MCF 10A (cell line): Measurements from ENCODE around the gene KCNH1. TPM values are rescaled to one million over a fixed set of nuclear protein-coding genes. Genes with fewer than 3 reads are reported as not detected.

Source experiments
- BruUV-seq: library from RNA; stranded (reverse); fragments of 400-500 nt; replicated peaks from 2 replicates; lab custom pipeline; 2021; lab: Mats Ljungman, UMichigan
- CTCF ChIA-PET: fragments of 300-600 bp; sonication (Branson Sonifier 250); formaldehyde crosslinking; extraction: SDS; loops from one replicate; lab custom pipeline; 2021; ENCODE audit warnings: antibody characterized with exemption, inconsistent platforms; lab: Yijun Ruan, JAX
- POLR2A ChIA-PET: fragments of 300-600, 350-650 bp; sonication (Branson Sonifier 250); formaldehyde crosslinking; extraction: SDS; loops from one replicate; lab custom pipeline; 2020; ENCODE audit warnings: antibody characterized with exemption, inconsistent platforms; lab: Yijun Ruan, JAX
- DNase-seq: peaks from one replicate; pipeline ENCODE4 v3.0.0-alpha.2; 2018; ENCODE audit not compliant: unreplicated experiment
- H3K27ac Mint-ChIP-seq: one replicate; pipeline ENCODE4 v1.8.0; 2022; ENCODE audit warnings: mild to moderate bottlenecking, low read depth, mixed read lengths; ENCODE audit not compliant: unreplicated experiment
- H3K27me3 Mint-ChIP-seq: one replicate; pipeline ENCODE4 v1.8.0; 2022; ENCODE audit warnings: mixed read lengths; ENCODE audit not compliant: insufficient read depth, unreplicated experiment
- H3K36me3 Mint-ChIP-seq: one replicate; pipeline ENCODE4 v1.8.0; 2022; ENCODE audit warnings: mild to moderate bottlenecking, moderate library complexity, mixed read lengths; ENCODE audit not compliant: insufficient read depth, unreplicated experiment
- H3K4me1 Mint-ChIP-seq: one replicate; pipeline ENCODE4 v1.8.0; 2022; ENCODE audit warnings: mixed read lengths; ENCODE audit not compliant: insufficient read depth, unreplicated experiment
- H3K4me3 Mint-ChIP-seq: one replicate; pipeline ENCODE4 v1.8.0; 2022; ENCODE audit warnings: mild to moderate bottlenecking, moderate library complexity, mixed read lengths; ENCODE audit not compliant: unreplicated experiment
- H3K9me3 Mint-ChIP-seq: one replicate; pipeline ENCODE4 v1.8.0; 2022; ENCODE audit warnings: mixed read lengths; ENCODE audit not compliant: unreplicated experiment
- intact Hi-C: fragments of 100-400 bp; cut with micrococcal nuclease; formaldehyde crosslinking; loops from 2 replicates; pipeline ENCODE4 v1.14.1; 2022
- total RNA-seq: library from RNA; stranded (reverse); gene quantifications from 2 replicates; pipeline ENCODE4 v1.2.3, GENCODE V29; 2022
- TF ChIP-seq, protein P1 (sequence below): fragments of 200-600 bp; IDR thresholded peaks from one replicate; pipeline ENCODE4 v1.8.0; 2022; ENCODE audit warnings: antibody characterized with exemption, mild to moderate bottlenecking; ENCODE audit not compliant: unreplicated experiment

Gene KCNH1
- total RNA-seq, 1 experiment from 2014 or later: 0.19 TPM

- H3K4me1 Mint-ChIP-seq: no peaks in the 10 kb centered on the region
- TF ChIP-seq, protein P1, sequence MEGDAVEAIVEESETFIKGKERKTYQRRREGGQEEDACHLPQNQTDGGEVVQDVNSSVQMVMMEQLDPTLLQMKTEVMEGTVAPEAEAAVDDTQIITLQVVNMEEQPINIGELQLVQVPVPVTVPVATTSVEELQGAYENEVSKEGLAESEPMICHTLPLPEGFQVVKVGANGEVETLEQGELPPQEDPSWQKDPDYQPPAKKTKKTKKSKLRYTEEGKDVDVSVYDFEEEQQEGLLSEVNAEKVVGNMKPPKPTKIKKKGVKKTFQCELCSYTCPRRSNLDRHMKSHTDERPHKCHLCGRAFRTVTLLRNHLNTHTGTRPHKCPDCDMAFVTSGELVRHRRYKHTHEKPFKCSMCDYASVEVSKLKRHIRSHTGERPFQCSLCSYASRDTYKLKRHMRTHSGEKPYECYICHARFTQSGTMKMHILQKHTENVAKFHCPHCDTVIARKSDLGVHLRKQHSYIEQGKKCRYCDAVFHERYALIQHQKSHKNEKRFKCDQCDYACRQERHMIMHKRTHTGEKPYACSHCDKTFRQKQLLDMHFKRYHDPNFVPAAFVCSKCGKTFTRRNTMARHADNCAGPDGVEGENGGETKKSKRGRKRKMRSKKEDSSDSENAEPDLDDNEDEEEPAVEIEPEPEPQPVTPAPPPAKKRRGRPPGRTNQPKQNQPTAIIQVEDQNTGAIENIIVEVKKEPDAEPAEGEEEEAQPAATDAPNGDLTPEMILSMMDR: no peak
- H3K36me3 Mint-ChIP-seq: no peaks in the 10 kb centered on the region
- no TSS peak for BruUV-seq
- peaks cover 20% of the 10 kb centered on the region for H3K27me3 Mint-ChIP-seq
- no peak for DNase-seq
- ChIA-PET POLR2A (interaction anchor here (1.3 kb wide), 1 partner anchor 104 kb away, joined by 3 read pairs; no protein-coding TSS in a partner anchor), CTCF (interaction anchor here (0.6 to 1.7 kb wide), 6 partner anchors 8 to 934 kb away, joined by 4 to 10 read pairs (median 5); no protein-coding TSS in a partner anchor)
- H3K27ac Mint-ChIP-seq: no peak overlapping the region
- peaks cover 16% of the 10 kb centered on the region for H3K9me3 Mint-ChIP-seq
- no peak overlapping the region for H3K4me3 Mint-ChIP-seq
- intact Hi-C loops: loop anchor here (5.0 kb wide), 1 partner anchor 358 kb away; no protein-coding TSS in a partner anchor
Observed at GRCh38 chr1:211153932-211154331, 20.0 kb upstream of the KCNH1 start.

- intact Hi-C loops: no loop called here
- POLR2A ChIA-PET: interaction anchor here (0.7 kb wide), 1 partner anchor 109 kb away, joined by 3 read pairs; no protein-coding TSS in a partner anchor
- CTCF ChIA-PET: interaction anchor here (0.6 to 4.3 kb wide), 8 partner anchors 11 to 1163 kb away, joined by 3 to 24 read pairs (median 3); partner anchors contain the start of gene KCNH1
- TF ChIP-seq, protein P1: no peak
- no peaks in the 10 kb centered on the region for H3K36me3 Mint-ChIP-seq
- H3K27me3 Mint-ChIP-seq: no peaks in the 10 kb centered on the region
- H3K9me3 Mint-ChIP-seq: no peaks in the 10 kb centered on the region
- H3K4me1 Mint-ChIP-seq: peaks cover 6% of the 10 kb centered on the region
- no peak overlapping the region for H3K4me3 Mint-ChIP-seq
- BruUV-seq: no TSS peak
- H3K27ac Mint-ChIP-seq: no peak overlapping the region
- no peak for DNase-seq
Observed at GRCh38 chr1:211148366-211148765, 14.4 kb upstream of the KCNH1 start.

DNA sequence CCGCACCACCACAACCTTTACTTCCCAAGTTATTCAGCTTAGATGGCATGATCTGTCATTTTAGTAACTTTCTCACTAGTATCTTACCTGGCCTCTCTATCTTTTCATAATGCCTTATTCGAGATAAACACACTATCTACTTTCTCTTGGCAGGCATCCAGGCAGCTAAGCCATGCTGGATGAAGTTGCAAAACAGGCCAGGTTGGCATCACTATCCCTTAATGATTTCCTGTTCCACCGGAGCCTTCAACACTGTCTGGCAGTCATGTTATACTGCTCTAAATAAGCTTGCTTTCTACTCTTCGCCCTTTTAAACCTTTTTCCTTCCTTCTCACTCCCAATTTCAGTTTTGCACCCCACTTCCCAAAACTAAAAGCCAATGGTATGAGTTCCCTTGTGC is 12.0 kb upstream of the KCNH1 start:
- TF ChIP-seq, protein P1: no peak
- intact Hi-C loops: no loop called here
- ChIA-PET CTCF (interaction anchor here (0.5 to 4.1 kb wide), 9 partner anchors 8 to 920 kb away, joined by 3 to 34 read pairs (median 6); no protein-coding TSS in a partner anchor), POLR2A (interaction anchor here (1.0 to 1.3 kb wide), 2 partner anchors 10 to 113 kb away, joined by 3 read pairs; partner anchors contain the start of gene RCOR3)
- no TSS peak for BruUV-seq
- peak; percentile 38 for DNase-seq
- Mint-ChIP-seq H3K4me3 (no peak overlapping the region), H3K36me3 (no peaks in the 10 kb centered on the region), H3K4me1 (peaks cover 6% of the 10 kb centered on the region), H3K9me3 (no peaks in the 10 kb centered on the region), H3K27me3 (peaks cover 4% of the 10 kb centered on the region), H3K27ac (no peak overlapping the region)

- peaks cover 67% of the 10 kb centered on the region for H3K27me3 Mint-ChIP-seq
- CTCF ChIA-PET: interaction anchor here (0.6 to 12.1 kb wide), 84 partner anchors 9 to 776 kb away, joined by 3 to 365 read pairs (median 4); no protein-coding TSS in a partner anchor
Observed at GRCh38 chr1:211135342-211135950, 1.5 kb upstream of the KCNH1 start.

More at GRCh38 chr1:211135342-211135950, 1.5 kb upstream of the KCNH1 start:
- H3K4me3 Mint-ChIP-seq: no peak overlapping the region
- TF ChIP-seq, protein P1: peak; percentile 97
- peak; percentile 84 for DNase-seq
- no peaks in the 10 kb centered on the region for H3K9me3 Mint-ChIP-seq
- intact Hi-C loops: loop anchor here (1.0 to 10.0 kb wide), 10 partner anchors 124 to 991 kb away; partner anchors contain the start of gene RCOR3
- POLR2A ChIA-PET: interaction anchor here (0.6 to 1.1 kb wide), 8 partner anchors 10 to 688 kb away, joined by 3 to 5 read pairs (median 4); no protein-coding TSS in a partner anchor
- no peaks in the 10 kb centered on the region for H3K4me1 Mint-ChIP-seq
- BruUV-seq: no TSS peak
- no peaks in the 10 kb centered on the region for H3K36me3 Mint-ChIP-seq
- H3K27ac Mint-ChIP-seq: no peak overlapping the region
